OCI-LY1 (cell line): ENCODE results near the gene ADIG.
"Not testable (repeated sequence)": the region's sequence is repeated elsewhere in the genome, so short reads cannot be mapped to it uniquely, and the experiment has no call there.

Source experiments
- H2AFZ ChIP-seq: fragments of 200-600 bp; sonication (generic), shearing (Covaris generic); 2 replicates; pipeline ENCODE4 v1.6.0; 2014; ENCODE audit warnings: antibody characterized with exemption, mild to moderate bottlenecking, low read length
- H3F3A ChIP-seq: fragments of 200-600 bp; sonication (generic), shearing (Covaris generic); 2 replicates; pipeline ENCODE4 v1.6.0; 2014; ENCODE audit warnings: mild to moderate bottlenecking, antibody characterized with exemption, low read length, moderate library complexity; ENCODE audit not compliant: insufficient read depth
- H3K27ac ChIP-seq: fragments of 200-600 bp; sonication (generic); 2 replicates; pipeline ENCODE4 v1.5.1; 2014; ENCODE audit warnings: low read length, mixed run types, mild to moderate bottlenecking, low read depth; ENCODE audit not compliant: poor library complexity, severe bottlenecking
- H3K27me3 ChIP-seq: fragments of 200-600 bp; sonication (generic); 2 replicates; pipeline ENCODE4 v1.6.0; 2014; ENCODE audit warnings: antibody characterized with exemption, mild to moderate bottlenecking, low read length, moderate library complexity; ENCODE audit not compliant: insufficient read depth
- H3K36me3 ChIP-seq: fragments of 200-600 bp; sonication (generic); 2 replicates; pipeline ENCODE4 v1.6.1; 2014; ENCODE audit warnings: mild to moderate bottlenecking, antibody characterized with exemption, low read length, moderate library complexity, mixed read lengths; ENCODE audit not compliant: insufficient read depth
- H3K4me1 ChIP-seq: fragments of 200-600 bp; sonication (generic); 2 replicates; pipeline ENCODE4 v1.5.1; 2014; ENCODE audit warnings: mild to moderate bottlenecking, low read length, moderate library complexity; ENCODE audit not compliant: insufficient read depth, severe bottlenecking
- H3K4me2 ChIP-seq: fragments of 200-600 bp; sonication (generic), shearing (Covaris generic); 2 replicates; pipeline ENCODE4 v1.6.1; 2014; ENCODE audit warnings: low read length
- H3K4me3 ChIP-seq: fragments of 200-600 bp; sonication (generic); 2 replicates; pipeline ENCODE4 v1.5.1; 2014; ENCODE audit warnings: low read length, low read depth, mild to moderate bottlenecking, mixed read lengths; ENCODE audit not compliant: poor library complexity, severe bottlenecking
- H3K79me2 ChIP-seq: fragments of 200-600 bp; shearing (Covaris generic); 2 replicates; pipeline ENCODE4 v1.6.1; 2016; ENCODE audit warnings: mixed run types, low read length, mixed read lengths; ENCODE audit not compliant: insufficient read depth
- H3K9ac ChIP-seq: fragments of 200-600 bp; sonication (generic), shearing (Covaris generic); 2 replicates; pipeline ENCODE4 v1.6.1; 2014; ENCODE audit warnings: mild to moderate bottlenecking, low read length, mixed read lengths
- H3K9me2 ChIP-seq: fragments of 200-600 bp; sonication (generic), shearing (Covaris generic); 2 replicates; pipeline ENCODE4 v1.6.1; 2014; ENCODE audit warnings: low read depth, mild to moderate bottlenecking, low read length, mixed read lengths
- H3K9me3 ChIP-seq: fragments of 200-600 bp; shearing (Covaris generic); 2 replicates; pipeline ENCODE4 v1.6.1; 2014; ENCODE audit warnings: low read length, mixed read lengths
- H4K20me1 ChIP-seq: fragments of 200-600 bp; sonication (generic), shearing (Covaris generic); 2 replicates; pipeline ENCODE4 v1.6.0; 2016; ENCODE audit warnings: mild to moderate bottlenecking, low read length; ENCODE audit not compliant: insufficient read depth
- EZH2 ChIP-seq: fragments of 200-600 bp; sonication (generic), shearing (Covaris generic); IDR thresholded peaks from 2 replicates; pipeline ENCODE4 v1.8.0; 2017; ENCODE audit warnings: borderline replicate concordance, mixed run types, mild to moderate bottlenecking, antibody characterized with exemption, low read length, moderate library complexity, mixed read lengths
- TF ChIP-seq, protein P1 (sequence below): fragments of 200-600 bp; sonication (generic), shearing (Covaris generic); IDR thresholded peaks from 2 replicates; pipeline ENCODE4 v1.5.1; 2017; ENCODE audit warnings: mild to moderate bottlenecking, antibody characterized with exemption, low read length, moderate library complexity, mixed read lengths

Gene ADIG

DNA sequence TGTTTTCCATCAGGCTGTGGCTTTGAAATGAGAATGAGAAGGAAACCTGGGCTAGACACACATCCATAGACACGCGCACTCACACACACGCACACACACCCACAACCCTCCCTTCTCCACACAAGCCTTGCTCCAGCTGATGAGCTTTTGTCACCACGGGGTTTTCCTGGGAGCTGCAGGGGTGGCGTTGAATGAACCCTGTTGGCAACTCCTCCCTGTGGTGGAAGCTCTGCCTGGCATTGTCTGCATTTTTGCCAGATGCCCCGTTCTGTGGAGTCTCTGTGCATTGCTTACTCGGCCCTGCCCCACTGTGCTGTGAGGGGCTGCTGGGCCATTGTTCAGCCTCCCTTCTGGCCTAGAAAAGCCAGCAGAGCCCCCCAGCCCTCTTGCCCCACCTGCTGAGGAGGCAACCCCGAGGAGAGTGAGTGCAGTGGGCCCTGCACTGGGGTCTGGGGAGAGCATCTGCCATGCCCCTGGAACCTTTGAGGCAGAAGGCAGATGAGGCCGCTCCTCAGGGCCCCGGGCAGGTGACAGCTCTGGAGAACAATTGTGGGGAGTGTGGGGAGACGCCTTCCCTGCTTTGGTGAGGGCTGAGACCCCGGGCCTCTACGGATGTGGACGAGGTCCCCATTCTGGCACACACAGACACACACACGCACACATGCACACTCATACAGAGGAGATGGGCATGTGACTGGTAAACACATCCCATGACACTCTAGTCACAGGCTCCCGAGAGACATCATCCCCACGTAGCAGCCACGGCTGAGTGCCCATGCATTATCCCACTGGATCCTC, 9.9 kb downstream of the ADIG start:
- Histone ChIP-seq H2AFZ (no peak overlapping the region), H3K4me1 (no peaks in the 10 kb centered on the region), H3K27ac (no peak overlapping the region), H3F3A (no peaks in the 10 kb centered on the region), H3K4me2 (no peak overlapping the region), H3K79me2 (no peaks in the 10 kb centered on the region), H3K27me3 (peaks cover 2% of the 10 kb centered on the region; the same call in 1 of the 2 replicates), H3K36me3 (no peaks in the 10 kb centered on the region), H4K20me1 (no peaks in the 10 kb centered on the region), H3K9me2 (no peaks in the 10 kb centered on the region), H3K4me3 (no peak overlapping the region), H3K9me3 (no peaks in the 10 kb centered on the region), H3K9ac (no peak overlapping the region)
- TF ChIP-seq, protein P1, sequence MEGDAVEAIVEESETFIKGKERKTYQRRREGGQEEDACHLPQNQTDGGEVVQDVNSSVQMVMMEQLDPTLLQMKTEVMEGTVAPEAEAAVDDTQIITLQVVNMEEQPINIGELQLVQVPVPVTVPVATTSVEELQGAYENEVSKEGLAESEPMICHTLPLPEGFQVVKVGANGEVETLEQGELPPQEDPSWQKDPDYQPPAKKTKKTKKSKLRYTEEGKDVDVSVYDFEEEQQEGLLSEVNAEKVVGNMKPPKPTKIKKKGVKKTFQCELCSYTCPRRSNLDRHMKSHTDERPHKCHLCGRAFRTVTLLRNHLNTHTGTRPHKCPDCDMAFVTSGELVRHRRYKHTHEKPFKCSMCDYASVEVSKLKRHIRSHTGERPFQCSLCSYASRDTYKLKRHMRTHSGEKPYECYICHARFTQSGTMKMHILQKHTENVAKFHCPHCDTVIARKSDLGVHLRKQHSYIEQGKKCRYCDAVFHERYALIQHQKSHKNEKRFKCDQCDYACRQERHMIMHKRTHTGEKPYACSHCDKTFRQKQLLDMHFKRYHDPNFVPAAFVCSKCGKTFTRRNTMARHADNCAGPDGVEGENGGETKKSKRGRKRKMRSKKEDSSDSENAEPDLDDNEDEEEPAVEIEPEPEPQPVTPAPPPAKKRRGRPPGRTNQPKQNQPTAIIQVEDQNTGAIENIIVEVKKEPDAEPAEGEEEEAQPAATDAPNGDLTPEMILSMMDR, result no peak

DNA sequence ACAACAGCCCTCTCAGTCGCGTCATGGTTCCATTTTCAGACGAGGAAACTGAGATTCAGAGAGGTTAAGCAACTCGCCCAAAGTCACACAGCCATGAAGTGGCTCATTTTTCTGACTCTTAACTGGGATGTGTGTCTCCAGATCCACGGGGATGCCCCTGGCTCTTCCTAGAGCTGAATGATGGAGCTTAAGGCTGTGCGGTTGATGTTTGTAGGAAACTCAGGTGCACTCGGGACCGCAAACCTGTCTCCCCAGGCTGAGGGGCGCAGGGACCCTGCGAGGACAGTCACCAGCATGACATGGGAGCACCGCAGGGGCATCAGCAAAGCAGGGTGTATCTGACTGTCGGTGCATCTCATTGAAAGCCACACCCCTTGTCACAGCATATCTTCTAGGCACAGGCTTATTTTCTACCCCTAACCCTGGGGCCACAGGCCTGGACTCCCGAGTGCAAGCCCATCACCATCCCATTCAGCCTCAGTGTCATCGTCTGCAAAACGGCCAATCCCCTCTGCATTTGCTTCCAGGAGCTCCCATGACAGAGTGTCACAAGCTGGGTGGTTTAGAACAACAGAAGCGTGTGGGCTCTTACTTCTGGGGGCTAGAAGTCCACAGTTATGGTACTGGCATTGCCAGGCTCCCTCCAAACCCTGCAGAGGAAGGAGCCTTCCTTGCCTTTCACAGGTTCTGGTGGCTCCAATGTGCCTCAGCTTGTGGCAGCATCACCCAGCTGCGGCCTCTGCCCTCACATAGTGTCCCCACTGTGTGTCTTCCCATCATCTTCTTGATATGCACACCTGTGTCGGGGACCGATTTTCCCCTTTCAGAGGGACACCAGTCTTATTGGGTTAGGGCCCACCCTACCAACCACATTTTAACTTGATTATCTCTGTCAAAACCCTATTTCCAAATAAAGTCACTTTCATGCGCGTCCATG, 10.7 kb downstream of the ADIG start:
- TF ChIP-seq, protein P1, result no peak
- TF ChIP-seq EZH2, result no peak
- Histone ChIP-seq H3K27ac (no peak overlapping the region), H3K4me1 (no peaks in the 10 kb centered on the region), H3K9ac (no peak overlapping the region), H2AFZ (no peak overlapping the region), H3K79me2 (no peaks in the 10 kb centered on the region), H3K27me3 (no peaks in the 10 kb centered on the region), H3K36me3 (no peaks in the 10 kb centered on the region), H4K20me1 (no peaks in the 10 kb centered on the region), H3K9me2 (no peaks in the 10 kb centered on the region), H3F3A (no peaks in the 10 kb centered on the region), H3K9me3 (no peaks in the 10 kb centered on the region), H3K4me2 (no peak overlapping the region), H3K4me3 (no peak overlapping the region)

DNA sequence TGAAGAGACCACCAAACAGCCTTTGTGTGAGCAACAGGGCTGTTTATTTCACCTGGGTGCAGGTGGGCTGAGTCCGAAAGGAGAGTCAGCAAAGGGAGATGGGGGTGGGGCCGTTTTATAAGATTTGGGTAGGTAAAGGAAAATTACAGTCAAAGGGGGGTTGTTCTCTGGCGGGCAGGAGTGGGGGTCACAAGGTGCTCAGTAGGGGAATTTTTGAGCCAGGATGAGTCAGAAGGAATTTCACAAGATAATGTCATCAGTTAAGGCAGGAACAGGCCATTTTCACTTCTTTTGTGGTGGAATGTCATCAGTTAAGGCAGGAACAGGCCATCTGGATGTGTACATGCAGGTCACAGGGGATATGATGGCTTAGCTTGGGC, 11.4 kb downstream of the ADIG start:
- H3K4me2 ChIP-seq, H3K9me2 ChIP-seq, H3K79me2 ChIP-seq, H3F3A ChIP-seq, H3K27ac ChIP-seq, H3K4me1 ChIP-seq, H3K9ac ChIP-seq, H3K36me3 ChIP-seq, H3K27me3 ChIP-seq, H3K9me3 ChIP-seq, H2AFZ ChIP-seq, H4K20me1 ChIP-seq, H3K4me3 ChIP-seq: not testable (repeated sequence)

DNA sequence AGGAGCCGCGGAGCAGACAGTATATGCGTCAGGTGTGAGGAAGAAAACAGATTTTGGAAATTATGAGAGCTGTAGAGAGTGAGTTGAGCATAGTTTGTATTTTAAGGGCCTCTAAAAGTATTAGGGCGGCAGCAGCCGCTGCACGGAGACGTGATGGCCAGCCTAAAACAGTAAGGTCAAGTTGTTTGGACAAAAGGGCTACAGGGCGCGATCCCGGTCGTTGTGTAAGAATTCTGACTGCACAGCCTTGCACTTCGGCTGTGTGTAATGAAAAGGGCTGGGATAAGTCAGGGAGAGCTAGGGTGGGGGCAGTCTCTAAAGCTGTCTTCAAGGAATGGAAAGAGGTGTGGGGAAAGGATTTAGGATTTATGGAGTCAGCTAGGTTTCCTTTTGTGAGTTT, 13.3 kb downstream of the ADIG start:
- not testable (repeated sequence) for H3K9me2 ChIP-seq, H3K9me3 ChIP-seq, H3K4me3 ChIP-seq, H3K9ac ChIP-seq, H3F3A ChIP-seq, H3K36me3 ChIP-seq, H3K4me2 ChIP-seq, H4K20me1 ChIP-seq, H3K27me3 ChIP-seq, H3K79me2 ChIP-seq, H2AFZ ChIP-seq, H3K27ac ChIP-seq, H3K4me1 ChIP-seq

DNA sequence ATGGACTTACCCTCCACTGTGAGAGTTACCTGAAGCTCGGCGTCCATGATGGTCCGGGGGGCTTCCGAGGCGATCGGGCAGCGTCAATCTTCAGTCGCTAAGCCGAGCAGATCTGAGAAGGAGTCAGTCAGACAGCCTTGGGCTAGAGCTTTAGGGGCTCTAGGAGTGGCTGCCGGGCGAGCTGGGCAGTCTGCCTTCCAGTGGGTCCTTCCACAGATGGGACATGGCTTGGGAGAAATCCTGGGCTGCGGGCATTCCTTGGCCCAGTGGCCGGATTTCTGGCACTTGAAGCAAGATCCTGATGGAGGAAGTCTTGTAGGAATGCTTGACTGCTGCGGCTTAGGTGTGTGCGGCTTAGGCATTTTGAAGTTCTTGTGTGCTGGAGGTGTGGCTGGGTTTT, 14.9 kb downstream of the ADIG start:
- not testable (repeated sequence) for H3K79me2 ChIP-seq, H4K20me1 ChIP-seq, H3K36me3 ChIP-seq, H3K9me3 ChIP-seq, H3K4me1 ChIP-seq, H3K9me2 ChIP-seq, H3K9ac ChIP-seq, H3K27me3 ChIP-seq, H3K4me3 ChIP-seq, H3F3A ChIP-seq, H2AFZ ChIP-seq, H3K4me2 ChIP-seq, H3K27ac ChIP-seq
